GM13976 (cell line): ENCODE data around the gene TGM6.

Experiments
- DNase-seq: peaks from one replicate; pipeline ENCODE4 v3.0.0; 2012; ENCODE audit warnings: low spot score
- CTCF ChIP-seq: IDR thresholded peaks from 2 replicates; pipeline ENCODE4 v1.5.1; 2012; ENCODE audit warnings: borderline replicate concordance, mild to moderate bottlenecking; ENCODE audit not compliant: insufficient read depth; ENCODE audit errors: extremely low read depth, missing control alignments, control extremely low read depth
- in situ Hi-C: fragments of 300-500 bp; cut with MboI; formaldehyde crosslinking; loops from one replicate; pipeline ENCODE4 v1.12.0; 2022; ENCODE audit warnings: low sequenced_read_pairs, mixed read lengths, inconsistent platforms; ENCODE audit not compliant: unreplicated experiment

Gene TGM6

GRCh38 chr20:2336471-2336870 is 44.2 kb upstream of the TGM6 start:
- TF ChIP-seq CTCF, result no peak
- no peak for DNase-seq
- in situ Hi-C loops, result no loop called here

DNA sequence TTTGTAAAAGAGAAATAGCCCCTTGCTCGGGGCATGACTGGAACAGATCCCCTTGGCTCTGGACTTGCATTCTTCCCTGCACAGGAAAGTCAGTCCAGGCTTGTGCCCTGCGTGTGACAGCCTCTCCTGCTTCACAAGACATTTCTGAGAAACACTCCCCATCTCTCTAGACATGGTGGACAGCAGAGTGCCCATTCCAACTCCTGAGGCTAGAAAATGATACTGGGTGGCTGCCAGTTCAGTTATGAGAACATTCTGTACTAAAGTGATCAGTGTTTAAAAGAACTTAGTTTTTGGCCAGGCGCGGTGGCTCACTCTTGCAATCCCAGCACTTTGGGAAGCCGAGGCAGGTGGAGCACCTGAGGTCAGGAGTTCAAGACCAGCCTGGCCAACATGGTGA is 43.6 kb upstream of the TGM6 start:
- in situ Hi-C loops, result no loop called here
- no peak for TF ChIP-seq CTCF
- no peak for DNase-seq

- TF ChIP-seq CTCF, result no peak
- in situ Hi-C loops, result no loop called here
- no peak for DNase-seq
These were observed 42.2 kb upstream of the TGM6 start for GRCh38 chr20:2338411-2339066.

DNA sequence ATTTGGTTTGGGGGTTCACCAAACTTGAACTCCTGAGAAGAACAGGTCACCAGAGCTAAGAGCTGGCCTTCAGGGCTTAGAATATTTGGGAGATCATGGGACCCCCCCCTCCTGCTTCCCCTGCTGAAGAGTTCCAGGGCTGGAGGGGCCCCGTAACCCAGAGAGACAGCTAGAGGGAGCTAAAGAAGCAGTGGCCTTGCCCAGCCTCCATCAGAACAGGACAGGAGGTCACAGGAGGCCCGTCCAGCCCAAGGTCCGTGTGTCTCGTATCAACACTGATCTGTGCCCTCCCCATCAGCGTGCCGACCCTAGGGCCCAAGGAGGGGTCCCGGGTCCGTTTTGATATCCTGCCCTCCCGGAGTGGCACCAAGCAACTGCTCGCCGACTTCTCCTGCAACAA is 40.6 kb upstream of the TGM6 start:
- in situ Hi-C loops, result no loop called here
- DNase-seq, result no peak
- TF ChIP-seq CTCF, result no peak

DNA sequence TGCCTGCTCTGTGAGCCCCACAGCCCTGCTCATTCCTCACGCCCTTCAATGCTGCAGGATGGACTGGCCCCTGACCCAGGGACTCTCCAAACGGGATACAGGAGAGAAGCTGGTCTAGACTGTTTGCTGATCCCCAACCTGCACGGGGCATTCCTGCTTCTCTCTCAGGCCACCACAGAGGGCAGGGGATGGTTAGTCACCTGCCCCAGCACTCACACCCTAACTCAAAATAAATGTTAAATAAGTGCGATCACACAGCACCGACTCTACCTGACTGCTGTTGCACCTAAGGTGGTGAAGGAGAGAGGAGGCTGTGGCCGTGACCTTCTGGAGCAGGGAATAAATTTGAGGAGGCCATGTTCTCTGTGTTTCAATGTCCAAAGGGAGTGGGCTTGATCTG is 39.9 kb upstream of the TGM6 start:
- DNase-seq, result no peak
- in situ Hi-C loops, result no loop called here
- TF ChIP-seq CTCF, result no peak

- TF ChIP-seq CTCF, result no peak
- no peak for DNase-seq
- in situ Hi-C loops, result no loop called here
These were observed 39.4 kb upstream of the TGM6 start for GRCh38 chr20:2341336-2341735.

- DNase-seq, result no peak
- in situ Hi-C loops, result no loop called here
- TF ChIP-seq CTCF, result no peak
These were observed 38.5 kb upstream of the TGM6 start for GRCh38 chr20:2342243-2342642.
